Upper lobe of left lung (tissue), 6 donors: ENCODE results near the gene LACTB. TPM values are rescaled to one million over a fixed set of nuclear protein-coding genes. Genes with fewer than 3 reads are reported as not detected.

Source experiments
- ATAC-seq, 2 donors: fragments of 200-7000 bp; cut with Tn5 transposase; one replicate each; pipeline ENCODE4 v1.9.1; 2022; ENCODE audit warnings: mild to moderate bottlenecking in 2 of 2, moderate library complexity in 2 of 2; ENCODE audit not compliant: low FRiP score in 2 of 2
- DNase-seq, 2 donors: peaks; one replicate each; pipeline ENCODE4 v3.0.0-alpha.2; 2019 to 2020
- H3K27ac ChIP-seq, 4 donors: fragments of 200-600 bp; sonication (generic); one replicate each; pipeline ENCODE4 v1.5.1; 2016 to 2019
- H3K27me3 ChIP-seq, 4 donors: fragments of 200-600 bp; sonication (generic); one replicate each; pipeline ENCODE4 v1.5.1; 2017 to 2019
- H3K36me3 ChIP-seq, 4 donors: fragments of 200-600 bp; sonication (generic); one replicate each; pipeline ENCODE4 v1.5.1; 2016 to 2019
- H3K4me1 ChIP-seq, 4 donors: fragments of 200-600 bp; sonication (generic); one replicate each; pipeline ENCODE4 v1.5.1; 2018 to 2019
- H3K4me3 ChIP-seq, 4 donors: fragments of 200-600 bp; sonication (generic); one replicate each; pipeline ENCODE4 v1.5.1; 2017 to 2019; ENCODE audit warnings: mild to moderate bottlenecking in 2 of 4, moderate library complexity in 1 of 4
- H3K9me3 ChIP-seq, 4 donors: fragments of 200-600 bp; sonication (generic); one replicate each; pipeline ENCODE4 v1.5.1; 2018 to 2019
- EP300 ChIP-seq, 4 donors: sonication (generic); formaldehyde crosslinking; IDR thresholded peaks; one replicate each; pipeline ENCODE4 v1.5.1; 2017; ENCODE audit warnings: antibody characterized with exemption in 4 of 4, control low read depth in 2 of 4
- POLR2A ChIP-seq, 4 donors: fragments of 450-650 bp; IDR thresholded peaks; one replicate each; pipeline ENCODE4 v1.5.1; 2016 to 2017; ENCODE audit warnings: antibody characterized with exemption in 4 of 4, mild to moderate bottlenecking in 2 of 4
- POLR2AphosphoS5 ChIP-seq, 2 donors: sonication (generic); formaldehyde crosslinking; IDR thresholded peaks; one replicate each; pipeline ENCODE4 v1.5.1; 2017; ENCODE audit warnings: antibody characterized with exemption in 2 of 2
- WGBS, 2 donors: methylation state at CpG; one replicate each; pipeline ENCODE4 v1.1.5; 2017 to 2018; 5-methylcytosine and 5-hydroxymethylcytosine counted together
- total RNA-seq, 6 donors: library from RNA; depleted of rRNA in 4 of 6; stranded (reverse); fragments of >200 nt in 4 of 6; gene quantifications; one replicate each; pipeline versions ENCODE4 v1.1.0 to v1.2.1, GENCODE V29; 2016 to 2021
- TF ChIP-seq, protein P1 (sequence below), 6 experiments: fragments of 450-650 bp in 4 of 6; fragments of 200-600 bp in 2 of 6; sonication (generic) in 2 of 6; IDR thresholded peaks; one replicate each; pipeline ENCODE4 v1.5.1; 2016 to 2019; ENCODE audit warnings: antibody characterized with exemption in 6 of 6
- donor health status: DM: no; HTN: no; CAD: no; lungs with moderate emphysema.
- donor health status: DM: no; HTN: yes; CAD: no; lungs with severe emphysema.

Gene LACTB
- total RNA-seq, 6 donors from 2014 or later = 18.4 to 31.5 (median 23.1) TPM

DNA sequence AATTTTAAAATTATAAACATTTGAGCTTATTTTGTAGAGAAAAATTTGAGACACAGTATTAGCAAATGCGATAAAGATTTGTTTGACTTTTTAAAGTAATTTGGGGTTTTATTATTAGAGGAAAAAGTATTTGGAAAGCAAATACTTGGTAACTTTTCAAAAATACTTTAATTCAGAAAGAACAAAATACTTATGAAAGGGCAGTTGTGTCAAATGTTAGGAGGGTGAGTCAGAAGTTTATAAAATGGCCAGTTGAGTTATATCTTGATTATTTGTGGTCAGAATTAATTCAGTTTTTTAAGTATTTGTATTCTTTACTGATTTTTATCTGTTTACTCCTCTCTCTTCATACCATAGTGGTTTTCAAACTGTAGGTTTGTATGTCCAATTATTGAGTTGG, 12.1 kb downstream of the LACTB start:
- Histone ChIP-seq H3K27ac (peak overlapping the region in 3 of 4 donors; percentile 30 to 64 (median 58)), H3K36me3 (peaks cover 0 to 26% (median 7%) of the 10 kb centered on the region in 4 donors), H3K4me1 (peaks cover 5 to 18% (median 12%) of the 10 kb centered on the region in 4 donors), H3K9me3 (no peaks in the 10 kb centered on the region), H3K27me3 (no peaks in the 10 kb centered on the region), H3K4me3 (no peak overlapping the region)
- TF ChIP-seq POLR2AphosphoS5 (IDR thresholded peaks at IDR 0.05) (no peak), EP300 (IDR thresholded peaks at IDR 0.05) (no peak), POLR2A (IDR thresholded peaks at IDR 0.05) (no peak)
- TF ChIP-seq, protein P1, sequence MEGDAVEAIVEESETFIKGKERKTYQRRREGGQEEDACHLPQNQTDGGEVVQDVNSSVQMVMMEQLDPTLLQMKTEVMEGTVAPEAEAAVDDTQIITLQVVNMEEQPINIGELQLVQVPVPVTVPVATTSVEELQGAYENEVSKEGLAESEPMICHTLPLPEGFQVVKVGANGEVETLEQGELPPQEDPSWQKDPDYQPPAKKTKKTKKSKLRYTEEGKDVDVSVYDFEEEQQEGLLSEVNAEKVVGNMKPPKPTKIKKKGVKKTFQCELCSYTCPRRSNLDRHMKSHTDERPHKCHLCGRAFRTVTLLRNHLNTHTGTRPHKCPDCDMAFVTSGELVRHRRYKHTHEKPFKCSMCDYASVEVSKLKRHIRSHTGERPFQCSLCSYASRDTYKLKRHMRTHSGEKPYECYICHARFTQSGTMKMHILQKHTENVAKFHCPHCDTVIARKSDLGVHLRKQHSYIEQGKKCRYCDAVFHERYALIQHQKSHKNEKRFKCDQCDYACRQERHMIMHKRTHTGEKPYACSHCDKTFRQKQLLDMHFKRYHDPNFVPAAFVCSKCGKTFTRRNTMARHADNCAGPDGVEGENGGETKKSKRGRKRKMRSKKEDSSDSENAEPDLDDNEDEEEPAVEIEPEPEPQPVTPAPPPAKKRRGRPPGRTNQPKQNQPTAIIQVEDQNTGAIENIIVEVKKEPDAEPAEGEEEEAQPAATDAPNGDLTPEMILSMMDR (IDR thresholded peaks at IDR 0.05) = no peak
- ATAC-seq (no peak), DNase-seq (no peak)
- 51 to 64% methylated on average over 1 of the region's 1 CpG for WGBS, 2 donors

GRCh38 chr15:63134245-63134985, 12.8 kb downstream of the LACTB start:
- no peak overlapping the region for H3K4me3 ChIP-seq
- H3K4me1 ChIP-seq = peaks cover 5 to 18% (median 12%) of the 10 kb centered on the region in 4 donors
- H3K36me3 ChIP-seq = peaks cover 0 to 20% (median 7%) of the 10 kb centered on the region in 4 donors
- ATAC-seq (no peak), DNase-seq (no peak)
- peak overlapping the region; percentile 30 to 74 (median 60) for H3K27ac ChIP-seq
- WGBS, 2 donors = 89 to 91% methylated on average over 2 of the region's 2 CpGs
- no peaks in the 10 kb centered on the region for H3K9me3 ChIP-seq
- no peak for TF ChIP-seq EP300 (IDR thresholded peaks at IDR 0.05)
- no peak for TF ChIP-seq POLR2AphosphoS5 (IDR thresholded peaks at IDR 0.05)
- TF ChIP-seq, protein P1 (IDR thresholded peaks at IDR 0.05) = no peak
- no peak for TF ChIP-seq POLR2A (IDR thresholded peaks at IDR 0.05)
- no peaks in the 10 kb centered on the region for H3K27me3 ChIP-seq

DNA sequence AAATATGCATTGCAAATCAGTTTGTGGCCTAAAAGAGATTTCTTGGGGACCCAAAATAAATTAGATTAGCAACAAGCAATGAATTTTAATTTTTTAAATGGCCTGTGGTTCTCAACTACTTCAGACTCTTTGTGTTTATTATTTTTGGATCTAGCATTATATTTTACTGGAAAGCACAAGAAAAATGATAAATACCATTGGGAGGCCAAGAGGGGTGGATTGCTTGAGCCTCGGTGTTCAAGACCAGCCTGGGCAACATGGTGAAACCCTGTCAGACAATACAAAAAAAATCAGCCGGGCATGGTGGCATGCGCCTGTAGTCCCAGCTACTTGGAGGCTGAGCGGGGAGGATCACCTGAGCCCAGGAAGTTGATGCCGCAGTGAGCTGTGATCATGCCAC, 13.6 kb downstream of the LACTB start:
- Histone ChIP-seq H3K4me1 (peaks cover 5 to 18% (median 12%) of the 10 kb centered on the region in 4 donors), H3K9me3 (no peaks in the 10 kb centered on the region), H3K27ac (peak overlapping the region; percentile 50 to 74 (median 73)), H3K27me3 (no peaks in the 10 kb centered on the region), H3K4me3 (no peak overlapping the region), H3K36me3 (peaks cover 0 to 13% (median 5%) of the 10 kb centered on the region in 4 donors)
- TF ChIP-seq EP300 (IDR thresholded peaks at IDR 0.05) (no peak), POLR2A (IDR thresholded peaks at IDR 0.05) (no peak), POLR2AphosphoS5 (IDR thresholded peaks at IDR 0.05) (no peak)
- TF ChIP-seq, protein P1 (IDR thresholded peaks at IDR 0.05) = no peak
- ATAC-seq (no peak), DNase-seq (no peak)
- WGBS, 2 donors = 93 to 96% methylated on average over 5 of the region's 5 CpGs

DNA sequence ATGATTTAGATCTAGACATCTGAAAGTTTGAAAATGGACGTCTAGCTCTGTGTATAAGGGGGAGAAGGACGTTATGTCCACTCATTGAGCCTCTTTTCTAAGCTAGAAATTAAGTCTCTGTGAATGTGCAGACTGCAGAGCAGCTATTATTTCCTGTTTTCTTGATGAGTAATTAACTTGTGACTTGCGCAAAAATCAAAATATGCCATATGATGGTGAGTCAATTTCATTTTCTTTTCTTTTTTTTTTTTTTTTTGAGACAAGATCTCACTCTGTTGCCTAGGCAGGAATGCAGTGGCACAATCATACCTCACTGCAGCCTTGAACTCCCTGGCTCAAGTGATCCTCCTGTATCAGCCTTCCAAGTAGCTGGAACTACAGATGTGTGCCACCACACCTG, 14.1 kb downstream of the LACTB start:
- ATAC-seq (peak in 1 of 2 donors; percentile 68), DNase-seq (no peak)
- H3K27me3 ChIP-seq = no peaks in the 10 kb centered on the region
- no peaks in the 10 kb centered on the region for H3K9me3 ChIP-seq
- H3K27ac ChIP-seq = peak overlapping the region; percentile 50 to 74 (median 73)
- H3K4me3 ChIP-seq = no peak overlapping the region
- 57 to 79% methylated on average over 3 of the region's 3 CpGs for WGBS, 2 donors
- no peak for TF ChIP-seq POLR2AphosphoS5 (IDR thresholded peaks at IDR 0.05)
- TF ChIP-seq EP300 (IDR thresholded peaks at IDR 0.05) = peak in 1 of 4 donors; percentile 76
- TF ChIP-seq, protein P1 (IDR thresholded peaks at IDR 0.05) = no peak
- peak in 1 of 4 donors; percentile 42 for TF ChIP-seq POLR2A (IDR thresholded peaks at IDR 0.05)
- H3K4me1 ChIP-seq = peaks cover 5 to 18% (median 12%) of the 10 kb centered on the region in 4 donors
- peaks cover 0 to 8% (median 2%) of the 10 kb centered on the region in 4 donors for H3K36me3 ChIP-seq
